Stimulated activated naive CD4-positive, alpha-beta T cell treated with Interleukin-2 at 50 U/mL for 16 hours (primary cell): ENCODE data around the gene TUFT1.
"Not testable (repeated sequence)": the region's sequence is repeated elsewhere in the genome, so short reads cannot be mapped to it uniquely, and the experiment has no call there.

ENCODE experiments used
- DNase-seq: peaks from one replicate; lab custom pipeline; 2025; lab: John Stamatoyannopoulos, UW

TUFT1 gene

GRCh38 chr1:151512801-151513625 lies 27.1 kb upstream of the TUFT1 start:
- DNase-seq, result no peak

GRCh38 chr1:151513626-151514121 lies 26.4 kb upstream of the TUFT1 start:
- no peak for DNase-seq

- no peak for DNase-seq
Observed at GRCh38 chr1:151514366-151514765, 25.7 kb upstream of the TUFT1 start.

GRCh38 chr1:151515265-151515664 lies 24.8 kb upstream of the TUFT1 start:
- DNase-seq, result no peak

- no peak for DNase-seq
Observed at GRCh38 chr1:151516031-151516511, 24.0 kb upstream of the TUFT1 start.

GRCh38 chr1:151518431-151518830 lies 21.7 kb upstream of the TUFT1 start:
- DNase-seq, result no peak

- DNase-seq, result no peak
Observed at GRCh38 chr1:151518936-151519335, 21.2 kb upstream of the TUFT1 start.

GRCh38 chr1:151519667-151520066 lies 20.4 kb upstream of the TUFT1 start:
- no peak for DNase-seq

- DNase-seq, result no peak
Observed at GRCh38 chr1:151520359-151520758, 19.8 kb upstream of the TUFT1 start.

GRCh38 chr1:151522427-151522826 lies 17.7 kb upstream of the TUFT1 start:
- not testable (repeated sequence) for DNase-seq

- no peak for DNase-seq
Observed at GRCh38 chr1:151523326-151523725, 16.8 kb upstream of the TUFT1 start.

GRCh38 chr1:151524736-151525135 lies 15.4 kb upstream of the TUFT1 start:
- DNase-seq, result no peak

- no peak for DNase-seq
Observed at GRCh38 chr1:151526735-151527525, 13.2 kb upstream of the TUFT1 start.

GRCh38 chr1:151529211-151529702 lies 10.9 kb upstream of the TUFT1 start:
- DNase-seq, result no peak

GRCh38 chr1:151529781-151530180 lies 10.3 kb upstream of the TUFT1 start:
- DNase-seq, result no peak

- DNase-seq, result no peak
Observed at GRCh38 chr1:151530461-151530860, 9.6 kb upstream of the TUFT1 start.

- DNase-seq, result no peak
Observed at GRCh38 chr1:151533870-151534269, 6.2 kb upstream of the TUFT1 start.

GRCh38 chr1:151534662-151535278 lies 5.3 kb upstream of the TUFT1 start:
- peak; percentile 71 for DNase-seq

- no peak for DNase-seq
Observed at GRCh38 chr1:151535326-151536271, 4.5 kb upstream of the TUFT1 start.

GRCh38 chr1:151536499-151536898 lies 3.6 kb upstream of the TUFT1 start:
- DNase-seq, result no peak

- DNase-seq, result no peak
Observed at GRCh38 chr1:151537112-151537511, 3.0 kb upstream of the TUFT1 start.
